Measurements from ENCODE around the gene ABCA4. TPM values are rescaled to one million over a fixed set of nuclear protein-coding genes. Genes with fewer than 3 reads are reported as not detected.

The ABCA4 gene
- total RNA-seq, 1 donor from 2014 or later: 3.2 TPM

GRCh38 chr1:93964777-93965200, 156.2 kb downstream of the ABCA4 start:
- Mint-ChIP-seq H3K36me3 (no peaks in the 10 kb centered on the region), H3K27ac (peak overlapping the region; percentile 88), H3K9me3 (no peaks in the 10 kb centered on the region), H3K4me1 (ENCODE audit: unreplicated experiment) (peaks cover 4% of the 10 kb centered on the region), H3K27me3 (no peaks in the 10 kb centered on the region), H3K4me3 (no peak overlapping the region)
- no peak for TF ChIP-seq CTCF (conservative IDR thresholded peaks at IDR 0.05)
- DNase-seq (ENCODE audit: extremely low spot score, unreplicated experiment): no peak

DNA sequence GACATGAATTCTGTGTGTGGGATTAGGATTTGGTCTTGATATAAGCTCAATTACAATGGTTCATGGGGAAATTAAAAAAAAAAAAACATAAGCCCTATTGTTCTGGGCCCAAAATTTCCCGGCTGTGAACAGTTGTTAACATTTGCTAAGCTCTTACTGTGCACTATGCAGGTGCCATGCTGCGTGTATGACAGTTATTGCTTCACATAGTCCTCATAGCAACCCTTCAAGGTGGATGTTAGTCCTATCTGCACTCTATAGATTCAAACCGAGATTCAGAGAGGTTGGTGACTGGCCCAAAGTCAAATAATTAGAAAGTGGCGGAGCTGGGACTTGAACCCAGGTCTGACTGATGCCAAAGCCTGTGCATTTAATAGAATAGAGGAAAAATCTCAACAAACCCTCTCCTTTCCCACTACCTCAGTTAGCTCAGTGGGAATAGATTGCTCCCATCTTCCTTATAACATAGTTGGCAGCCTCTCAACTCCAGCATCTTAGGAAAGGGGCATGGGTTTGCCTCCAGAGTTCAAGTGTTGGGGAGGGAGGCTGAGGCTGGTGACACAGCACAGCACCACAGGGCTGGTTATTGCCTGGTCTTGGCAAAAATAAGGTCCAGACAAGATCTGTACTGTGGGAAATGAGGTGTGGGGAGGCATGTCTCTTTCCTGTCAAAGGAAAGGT, 156.7 kb downstream of the ABCA4 start:
- TF ChIP-seq CTCF (conservative IDR thresholded peaks at IDR 0.05): no peak
- Mint-ChIP-seq H3K4me1 (ENCODE audit: unreplicated experiment) (peaks cover 4% of the 10 kb centered on the region), H3K9me3 (no peaks in the 10 kb centered on the region), H3K27me3 (no peaks in the 10 kb centered on the region), H3K4me3 (no peak overlapping the region), H3K27ac (peak overlapping the region; percentile 88), H3K36me3 (no peaks in the 10 kb centered on the region)
- DNase-seq (ENCODE audit: extremely low spot score, unreplicated experiment): no peak

DNA sequence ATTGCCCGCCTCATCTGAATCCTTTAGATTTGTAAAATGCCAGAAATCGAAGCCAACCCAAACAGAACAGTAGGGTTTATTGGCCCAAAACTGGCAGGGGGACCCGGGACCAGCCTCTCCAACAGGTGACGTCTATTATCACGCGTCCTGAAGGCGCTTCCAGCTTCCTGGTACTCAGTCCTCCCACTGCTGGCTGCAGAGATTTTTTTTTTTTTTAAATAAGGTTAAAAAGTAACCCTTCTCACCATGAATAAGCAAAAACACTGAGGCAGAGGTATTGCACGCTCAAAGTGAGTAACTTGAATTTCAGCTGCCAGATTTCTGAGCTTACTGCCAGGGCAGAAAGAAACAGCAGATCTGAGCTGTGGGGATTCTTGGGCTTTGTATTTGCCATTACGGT, 157.4 kb downstream of the ABCA4 start:
- Mint-ChIP-seq H3K9me3 (no peaks in the 10 kb centered on the region), H3K27me3 (no peaks in the 10 kb centered on the region), H3K4me3 (no peak overlapping the region), H3K27ac (peak overlapping the region; percentile 88), H3K4me1 (ENCODE audit: unreplicated experiment) (peaks cover 4% of the 10 kb centered on the region), H3K36me3 (no peaks in the 10 kb centered on the region)
- no peak for TF ChIP-seq CTCF (conservative IDR thresholded peaks at IDR 0.05)
- DNase-seq (ENCODE audit: extremely low spot score, unreplicated experiment): no peak

GRCh38 chr1:93961906-93962305, 159.0 kb downstream of the ABCA4 start:
- TF ChIP-seq CTCF (conservative IDR thresholded peaks at IDR 0.05): no peak
- Mint-ChIP-seq H3K27ac (peak overlapping the region; percentile 88), H3K36me3 (no peaks in the 10 kb centered on the region), H3K4me1 (ENCODE audit: unreplicated experiment) (peaks cover 4% of the 10 kb centered on the region), H3K9me3 (peaks cover 9% of the 10 kb centered on the region), H3K4me3 (no peak overlapping the region), H3K27me3 (no peaks in the 10 kb centered on the region)
- DNase-seq (ENCODE audit: extremely low spot score, unreplicated experiment): no peak

- no peak for DNase-seq (ENCODE audit: extremely low spot score, unreplicated experiment)
- H3K4me1 Mint-ChIP-seq (ENCODE audit: unreplicated experiment): peaks cover 4% of the 10 kb centered on the region
- peak overlapping the region; percentile 88 for H3K27ac Mint-ChIP-seq
- H3K27me3 Mint-ChIP-seq: no peaks in the 10 kb centered on the region
- no peak for TF ChIP-seq CTCF (conservative IDR thresholded peaks at IDR 0.05)
- no peak overlapping the region for H3K4me3 Mint-ChIP-seq
- H3K9me3 Mint-ChIP-seq: peaks cover 9% of the 10 kb centered on the region
- no peaks in the 10 kb centered on the region for H3K36me3 Mint-ChIP-seq
These were observed 159.5 kb downstream of the ABCA4 start for GRCh38 chr1:93961443-93961842.
